Measurements from ENCODE around the gene RBPJ. TPM values are rescaled to one million over a fixed set of nuclear protein-coding genes. Genes with fewer than 3 reads are reported as not detected.

Gene RBPJ
- total RNA-seq, 1 experiment from 2014 or later = 33.7 TPM

DNA sequence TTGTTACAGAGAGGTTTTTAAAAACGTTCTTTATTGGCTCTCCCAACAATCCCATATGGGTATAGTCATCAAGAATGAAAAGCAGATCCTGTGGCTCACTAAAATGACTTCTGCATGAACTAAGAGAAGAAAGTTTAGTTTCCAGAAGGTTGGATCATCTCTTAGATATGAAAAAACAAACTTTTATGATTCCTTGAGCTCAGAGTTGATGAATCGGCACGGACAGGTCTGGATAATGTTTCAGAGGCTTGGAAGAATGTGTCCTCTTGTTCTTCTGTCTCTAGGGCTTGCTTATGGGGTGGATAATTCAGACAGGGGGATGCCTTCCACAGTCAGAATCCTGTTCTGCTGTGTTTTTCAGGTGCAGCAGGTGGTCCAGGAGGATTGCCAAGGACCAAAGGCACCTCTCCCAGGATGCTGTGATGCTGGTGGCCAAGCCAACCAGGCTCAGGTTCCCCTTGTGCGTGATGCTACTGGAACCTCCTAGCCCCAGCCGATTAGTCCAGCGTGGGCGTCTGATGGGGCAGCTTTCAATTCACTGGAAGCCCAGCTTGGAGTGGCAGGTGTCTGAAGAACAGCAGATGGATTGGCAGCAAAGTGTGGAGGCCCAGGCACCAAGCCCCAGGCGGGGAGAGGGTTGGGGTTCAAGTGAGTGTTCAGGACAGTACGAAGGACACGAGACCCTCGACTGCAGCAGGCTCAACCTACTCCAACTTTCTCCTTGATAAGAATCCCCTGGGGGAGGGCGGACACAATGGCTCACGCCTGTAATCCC lies 139.1 kb downstream of the RBPJ start:
- Histone ChIP-seq H3K9me3 (ENCODE audit: control insufficient read depth, insufficient read depth, low read depth, low read length) (no peaks in the 10 kb centered on the region), H3K27me3 (ENCODE audit: control insufficient read depth, insufficient read depth, low read length) (no peaks in the 10 kb centered on the region; the same call in 1 of the 2 replicates), H3K36me3 (ENCODE audit: control insufficient read depth, insufficient read depth, low read length) (no peaks in the 10 kb centered on the region), H3K4me1 (ENCODE audit: control insufficient read depth, insufficient read depth, low read length) (no peaks in the 10 kb centered on the region), H3K4me3 (ENCODE audit: low read depth in 2 of 2, low read length in 2 of 2) (no peak overlapping the region), H3K27ac (ENCODE audit: low read length) (no peak overlapping the region)
- ATAC-seq (no peak), DNase-seq (ENCODE audit: low read depth, low spot score) (no peak)
- CTCF ChIA-PET = no interaction called here
- TF ChIP-seq, protein P1, sequence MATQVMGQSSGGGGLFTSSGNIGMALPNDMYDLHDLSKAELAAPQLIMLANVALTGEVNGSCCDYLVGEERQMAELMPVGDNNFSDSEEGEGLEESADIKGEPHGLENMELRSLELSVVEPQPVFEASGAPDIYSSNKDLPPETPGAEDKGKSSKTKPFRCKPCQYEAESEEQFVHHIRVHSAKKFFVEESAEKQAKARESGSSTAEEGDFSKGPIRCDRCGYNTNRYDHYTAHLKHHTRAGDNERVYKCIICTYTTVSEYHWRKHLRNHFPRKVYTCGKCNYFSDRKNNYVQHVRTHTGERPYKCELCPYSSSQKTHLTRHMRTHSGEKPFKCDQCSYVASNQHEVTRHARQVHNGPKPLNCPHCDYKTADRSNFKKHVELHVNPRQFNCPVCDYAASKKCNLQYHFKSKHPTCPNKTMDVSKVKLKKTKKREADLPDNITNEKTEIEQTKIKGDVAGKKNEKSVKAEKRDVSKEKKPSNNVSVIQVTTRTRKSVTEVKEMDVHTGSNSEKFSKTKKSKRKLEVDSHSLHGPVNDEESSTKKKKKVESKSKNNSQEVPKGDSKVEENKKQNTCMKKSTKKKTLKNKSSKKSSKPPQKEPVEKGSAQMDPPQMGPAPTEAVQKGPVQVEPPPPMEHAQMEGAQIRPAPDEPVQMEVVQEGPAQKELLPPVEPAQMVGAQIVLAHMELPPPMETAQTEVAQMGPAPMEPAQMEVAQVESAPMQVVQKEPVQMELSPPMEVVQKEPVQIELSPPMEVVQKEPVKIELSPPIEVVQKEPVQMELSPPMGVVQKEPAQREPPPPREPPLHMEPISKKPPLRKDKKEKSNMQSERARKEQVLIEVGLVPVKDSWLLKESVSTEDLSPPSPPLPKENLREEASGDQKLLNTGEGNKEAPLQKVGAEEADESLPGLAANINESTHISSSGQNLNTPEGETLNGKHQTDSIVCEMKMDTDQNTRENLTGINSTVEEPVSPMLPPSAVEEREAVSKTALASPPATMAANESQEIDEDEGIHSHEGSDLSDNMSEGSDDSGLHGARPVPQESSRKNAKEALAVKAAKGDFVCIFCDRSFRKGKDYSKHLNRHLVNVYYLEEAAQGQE (IDR thresholded peaks at IDR 0.05; ENCODE audit: insufficient read depth in 1 of 2, low read depth in 2 of 2, low read length in 1 of 2) = no peak
- no peak for TF ChIP-seq SIN3A (IDR thresholded peaks at IDR 0.05; ENCODE audit: borderline replicate concordance, insufficient read depth, low read depth, low read length)
- no peak for TF ChIP-seq TCF7L2 (IDR thresholded peaks at IDR 0.05; ENCODE audit: low read depth, low read length)
- TF ChIP-seq POLR2AphosphoS5 (IDR thresholded peaks at IDR 0.05; ENCODE audit: low read depth, low read length) = no peak
- TF ChIP-seq, protein P2, sequence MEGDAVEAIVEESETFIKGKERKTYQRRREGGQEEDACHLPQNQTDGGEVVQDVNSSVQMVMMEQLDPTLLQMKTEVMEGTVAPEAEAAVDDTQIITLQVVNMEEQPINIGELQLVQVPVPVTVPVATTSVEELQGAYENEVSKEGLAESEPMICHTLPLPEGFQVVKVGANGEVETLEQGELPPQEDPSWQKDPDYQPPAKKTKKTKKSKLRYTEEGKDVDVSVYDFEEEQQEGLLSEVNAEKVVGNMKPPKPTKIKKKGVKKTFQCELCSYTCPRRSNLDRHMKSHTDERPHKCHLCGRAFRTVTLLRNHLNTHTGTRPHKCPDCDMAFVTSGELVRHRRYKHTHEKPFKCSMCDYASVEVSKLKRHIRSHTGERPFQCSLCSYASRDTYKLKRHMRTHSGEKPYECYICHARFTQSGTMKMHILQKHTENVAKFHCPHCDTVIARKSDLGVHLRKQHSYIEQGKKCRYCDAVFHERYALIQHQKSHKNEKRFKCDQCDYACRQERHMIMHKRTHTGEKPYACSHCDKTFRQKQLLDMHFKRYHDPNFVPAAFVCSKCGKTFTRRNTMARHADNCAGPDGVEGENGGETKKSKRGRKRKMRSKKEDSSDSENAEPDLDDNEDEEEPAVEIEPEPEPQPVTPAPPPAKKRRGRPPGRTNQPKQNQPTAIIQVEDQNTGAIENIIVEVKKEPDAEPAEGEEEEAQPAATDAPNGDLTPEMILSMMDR (IDR thresholded peaks at IDR 0.05) = no peak
- POLR2A ChIA-PET = no interaction called here
- in situ Hi-C loops (cut with HindIII; ENCODE audit: low pct_unique_long_range_greater_than_20kb, low sequenced_read_pairs) (no loop called here), intact Hi-C loops (cut with micrococcal nuclease; ENCODE audit: unreplicated experiment) (no loop called here)
- no TSS peak for BruUV-seq (replicated peaks)

DNA sequence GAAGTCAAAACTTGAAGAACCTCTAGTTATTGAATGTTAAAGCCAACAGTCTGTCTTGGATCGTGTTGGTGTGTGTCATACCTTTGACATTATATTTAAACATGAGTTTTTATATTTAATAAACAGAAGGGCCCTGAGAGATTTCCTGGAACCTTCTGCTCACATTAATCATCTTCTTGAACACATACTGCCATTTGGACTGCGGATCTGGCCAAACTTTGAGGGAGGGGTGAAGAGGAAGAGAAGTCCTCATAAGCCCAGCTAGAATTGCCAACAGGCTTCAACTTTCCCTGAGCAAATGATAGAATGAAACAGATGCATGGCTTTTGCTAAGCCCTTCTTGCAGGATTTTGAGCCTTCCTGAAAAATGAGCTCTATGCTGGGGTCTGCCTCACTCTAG lies 142.1 kb downstream of the RBPJ start:
- Histone ChIP-seq H3K27me3 (ENCODE audit: control insufficient read depth, insufficient read depth, low read length) (no peaks in the 10 kb centered on the region; the same call in 1 of the 2 replicates), H3K36me3 (ENCODE audit: control insufficient read depth, insufficient read depth, low read length) (no peaks in the 10 kb centered on the region), H3K9me3 (ENCODE audit: control insufficient read depth, insufficient read depth, low read depth, low read length) (no peaks in the 10 kb centered on the region), H3K4me3 (ENCODE audit: low read depth in 2 of 2, low read length in 2 of 2) (no peak overlapping the region), H3K27ac (ENCODE audit: low read length) (no peak overlapping the region), H3K4me1 (ENCODE audit: control insufficient read depth, insufficient read depth, low read length) (no peaks in the 10 kb centered on the region)
- ATAC-seq (no peak), DNase-seq (ENCODE audit: low read depth, low spot score) (no peak)
- TF ChIP-seq TCF7L2 (IDR thresholded peaks at IDR 0.05; ENCODE audit: low read depth, low read length) (no peak), POLR2AphosphoS5 (IDR thresholded peaks at IDR 0.05; ENCODE audit: low read depth, low read length) (no peak), SIN3A (IDR thresholded peaks at IDR 0.05; ENCODE audit: borderline replicate concordance, insufficient read depth, low read depth, low read length) (no peak)
- TF ChIP-seq, protein P1 (IDR thresholded peaks at IDR 0.05; ENCODE audit: insufficient read depth in 1 of 2, low read depth in 2 of 2, low read length in 1 of 2) = no peak
- TF ChIP-seq, protein P2 (IDR thresholded peaks at IDR 0.05) = no peak
- in situ Hi-C loops (cut with HindIII; ENCODE audit: low pct_unique_long_range_greater_than_20kb, low sequenced_read_pairs) (no loop called here), intact Hi-C loops (cut with micrococcal nuclease; ENCODE audit: unreplicated experiment) (no loop called here)
- no TSS peak for BruUV-seq (replicated peaks)
- CTCF ChIA-PET = no interaction called here
- POLR2A ChIA-PET = no interaction called here

Data from Panc1 (cell line).